NCI-H82 (cell line): ENCODE results near the gene AMFR.
A peak's percentile ranks its signal among the peaks of the same experiment; 100 is the strongest.

Experiments used
- DNase-seq: peaks from one replicate; lab custom pipeline; 2025; lab: John Stamatoyannopoulos, UW

The AMFR gene

GRCh38 chr16:56330476-56330875 is 94.9 kb downstream of the AMFR start:
- no peak for DNase-seq

- no peak for DNase-seq
Observed at GRCh38 chr16:56329887-56330286, 95.5 kb downstream of the AMFR start.

GRCh38 chr16:56328276-56329022 is 96.9 kb downstream of the AMFR start:
- no peak for DNase-seq

- DNase-seq: no peak
Observed at GRCh38 chr16:56327929-56328258, 97.5 kb downstream of the AMFR start.

- DNase-seq: no peak
Observed at GRCh38 chr16:56327071-56327928, 98.0 kb downstream of the AMFR start.

- no peak for DNase-seq
Observed at GRCh38 chr16:56325956-56326355, 99.4 kb downstream of the AMFR start.

- DNase-seq: no peak
Observed at GRCh38 chr16:56324406-56324805, 100.9 kb downstream of the AMFR start.

- DNase-seq: no peak
Observed at GRCh38 chr16:56321571-56321970, 103.8 kb downstream of the AMFR start.

- no peak for DNase-seq
Observed at GRCh38 chr16:56320811-56321558, 104.4 kb downstream of the AMFR start.

GRCh38 chr16:56320056-56320455 is 105.3 kb downstream of the AMFR start:
- no peak for DNase-seq

GRCh38 chr16:56319376-56319775 is 106.0 kb downstream of the AMFR start:
- no peak for DNase-seq

- DNase-seq: no peak
Observed at GRCh38 chr16:56318827-56319140, 106.6 kb downstream of the AMFR start.

- DNase-seq: peak; percentile 79
Observed at GRCh38 chr16:56317998-56318826, 107.1 kb downstream of the AMFR start.

GRCh38 chr16:56316545-56316944 is 108.8 kb downstream of the AMFR start:
- DNase-seq: no peak

- DNase-seq: no peak
Observed at GRCh38 chr16:56315955-56316354, 109.4 kb downstream of the AMFR start.

- no peak for DNase-seq
Observed at GRCh38 chr16:56314244-56314850, 111.0 kb downstream of the AMFR start.

GRCh38 chr16:56312556-56312955 is 112.8 kb downstream of the AMFR start:
- no peak for DNase-seq

GRCh38 chr16:56312028-56312300 is 113.4 kb downstream of the AMFR start:
- DNase-seq: no peak
